HepG2 (cell line): ENCODE data around the gene RNF208. TPM values are rescaled to one million over a fixed set of nuclear protein-coding genes. Genes with fewer than 3 reads are reported as not detected.

Experiments
- EEA1 ChIP-seq: sonication (generic); formaldehyde crosslinking; IDR thresholded peaks from 2 replicates; pipeline ENCODE4 v1.5.1; 2020; ENCODE audit warnings: mild to moderate bottlenecking, missing genetic modification reagents, borderline replicate concordance
- FOXO4 ChIP-seq: sonication (generic); formaldehyde crosslinking; conservative IDR thresholded peaks from 2 replicates; pipeline ENCODE4 v1.8.1; 2023; ENCODE audit warnings: missing genetic modification reagents
- GATAD2A ChIP-seq: IDR thresholded peaks from 2 replicates; pipeline ENCODE4 v1.6.1; 2016
- GPBP1L1 ChIP-seq: sonication (generic); formaldehyde crosslinking; IDR thresholded peaks from 2 replicates; pipeline ENCODE4 v1.5.0; 2020; ENCODE audit warnings: mild to moderate bottlenecking, missing genetic modification reagents
- HIC2 ChIP-seq: sonication (generic); formaldehyde crosslinking; IDR thresholded peaks from 2 replicates; pipeline ENCODE4 v1.9.0; 2022; ENCODE audit warnings: low read depth, missing genetic modification reagents
- MLXIP ChIP-seq: sonication (generic); formaldehyde crosslinking; IDR thresholded peaks from 2 replicates; pipeline ENCODE4 v1.9.0; 2021; ENCODE audit warnings: missing genetic modification reagents, borderline replicate concordance
- PAF1 ChIP-seq: IDR thresholded peaks from 2 replicates; pipeline ENCODE4 v1.6.1; 2016; ENCODE audit warnings: missing genetic modification reagents, missing compliant biosample characterization
- RBFOX2 ChIP-seq: fragments of 200-400 bp; formaldehyde crosslinking; IDR thresholded peaks from 2 replicates; pipeline ENCODE4 v1.6.1; 2017; ENCODE audit warnings: low read depth, mild to moderate bottlenecking, low read length
- SOX5 ChIP-seq: IDR thresholded peaks from 2 replicates; pipeline ENCODE4 v1.6.1; 2016; ENCODE audit warnings: borderline replicate concordance
- STAG1 ChIP-seq: sonication (generic); formaldehyde crosslinking; IDR thresholded peaks from 2 replicates; pipeline ENCODE4 v1.4.0; 2020; ENCODE audit warnings: missing genetic modification reagents
- ZBTB46 ChIP-seq: sonication (generic); formaldehyde crosslinking; IDR thresholded peaks from 2 replicates; pipeline ENCODE4 v1.4.0; 2020; ENCODE audit warnings: mild to moderate bottlenecking, missing genetic modification reagents, borderline replicate concordance
- ZNF205 ChIP-seq: IDR thresholded peaks from 2 replicates; pipeline ENCODE4 v1.6.1; 2018; ENCODE audit warnings: missing biosample characterization, missing genetic modification reagents
- ZNF557 ChIP-seq: sonication (generic); formaldehyde crosslinking; IDR thresholded peaks from 2 replicates; pipeline ENCODE4 v1.4.0; 2020; ENCODE audit warnings: missing genetic modification reagents
- ZNF703 ChIP-seq: sonication (generic); formaldehyde crosslinking; IDR thresholded peaks from 2 replicates; pipeline ENCODE4 v1.5.1; 2020; ENCODE audit warnings: missing genetic modification reagents, mild to moderate bottlenecking, moderate library complexity, borderline replicate concordance
- ZNF770 ChIP-seq: sonication (generic); formaldehyde crosslinking; IDR thresholded peaks from 2 replicates; pipeline ENCODE4 v1.5.0; 2020; ENCODE audit warnings: mild to moderate bottlenecking, missing genetic modification reagents
- ZNF777 ChIP-seq: sonication (generic); formaldehyde crosslinking; IDR thresholded peaks from 2 replicates; pipeline ENCODE4 v1.4.0; 2020; ENCODE audit warnings: missing genetic modification reagents
- polyA plus RNA-seq, 8 experiments: library from polyadenylated mRNA; depleted of rRNA in 3 of 8; stranded (reverse) in 7 of 8; unstranded in 1 of 8; fragments of >200 nt; fragmentation: Illumina TruSeq in 4 of 8; extraction: Trizol in 4 of 8; gene quantifications; 2 replicates each; pipeline versions ENCODE4 v1.2.1 to v1.2.3, GENCODE V29; 2011 to 2016; ENCODE audit warnings: low read depth in 4 of 8, missing spikeins in 1 of 8, mixed read lengths in 1 of 8; ENCODE audit not compliant: insufficient read depth in 1 of 8
- total RNA-seq, 5 experiments: library from RNA; depleted of rRNA; stranded (reverse); fragments of >200 nt; fragmentation: Illumina TruSeq; extraction: Trizol; gene quantifications; 2 replicates each; pipeline ENCODE4 v1.2.3, GENCODE V29; 2016; ENCODE audit warnings: low read depth in 1 of 5

The RNF208 gene
- total and polyA plus RNA-seq, 2 of the 13 experiments (the other 11 are each of a cell fraction or from before 2014, with no cell fraction given), result 1.6 to 2.1 TPM

GRCh38 chr9:137229903-137230704, 8.1 kb upstream of the RNF208 start (continued):
- TF ChIP-seq GPBP1L1 (CRISPR knock-in tag), result no peak
- no peak for TF ChIP-seq ZBTB46
- peak; percentile 58; the same call in 1 of the 2 replicates for TF ChIP-seq ZNF205
- peak; percentile 68 for TF ChIP-seq RBFOX2
- no peak for TF ChIP-seq ZNF703 (CRISPR knock-in tag)
- no peak for TF ChIP-seq FOXO4 (CRISPR knock-in tag)
- TF ChIP-seq PAF1 (CRISPR knock-in tag), result 0 out of 2 replicates have a peak, but pooled peaks have one; percentile 18
- TF ChIP-seq STAG1 (CRISPR knock-in tag), result no peak
- peak; percentile 8; the same call in 1 of the 2 replicates for TF ChIP-seq EEA1 (CRISPR knock-in tag)
- 0 out of 2 replicates have a peak, but pooled peaks have one; percentile 58 for TF ChIP-seq ZNF557
- TF ChIP-seq ZNF777 (CRISPR knock-in tag), result peak; percentile 59; the same call in 1 of the 2 replicates
- no peak for TF ChIP-seq MLXIP (CRISPR knock-in tag)
- peak; percentile 48 for TF ChIP-seq ZNF770 (CRISPR knock-in tag)
- TF ChIP-seq SOX5 (CRISPR knock-in tag), result peak; percentile 19; the same call in 1 of the 2 replicates
- TF ChIP-seq GATAD2A (CRISPR knock-in tag), result 0 out of 2 replicates have a peak, but pooled peaks have one; percentile 6
- TF ChIP-seq HIC2, result peak; percentile 88
